Measurements from ENCODE around the gene COL5A3. TPM values are rescaled to one million over a fixed set of nuclear protein-coding genes. Genes with fewer than 3 reads are reported as not detected.

Gene COL5A3
- total RNA-seq, 1 donor from 2014 or later, result not detected

- POLR2A ChIA-PET, result no interaction called here
- Mint-ChIP-seq H3K4me1 (no peaks in the 10 kb centered on the region), H3K27ac (no peak overlapping the region), H3K36me3 (ENCODE audit: low read depth) (no peaks in the 10 kb centered on the region), H3K9me3 (peaks cover 2% of the 10 kb centered on the region), H3K27me3 (peaks cover 53% of the 10 kb centered on the region), H3K4me3 (no peak overlapping the region)
- ATAC-seq (ENCODE audit: low read depth), result no peak
- CTCF ChIA-PET, result no interaction called here
- TF ChIP-seq CTCF (IDR thresholded peaks at IDR 0.05), result no peak
- intact Hi-C loops (cut with micrococcal nuclease), result no loop called here
- DNase-seq, result no peak
Measured at GRCh38 chr19:10004617-10005016, 5.7 kb downstream of the COL5A3 start.

GRCh38 chr19:10003271-10003670, 7.0 kb downstream of the COL5A3 start:
- Mint-ChIP-seq H3K4me3 (no peak overlapping the region), H3K36me3 (ENCODE audit: low read depth) (no peaks in the 10 kb centered on the region), H3K27ac (no peak overlapping the region), H3K27me3 (peaks cover 46% of the 10 kb centered on the region), H3K9me3 (peaks cover 2% of the 10 kb centered on the region), H3K4me1 (no peaks in the 10 kb centered on the region)
- ATAC-seq (ENCODE audit: low read depth) (no peak), DNase-seq (no peak)
- ChIA-PET CTCF (no interaction called here), POLR2A (no interaction called here)
- TF ChIP-seq CTCF (IDR thresholded peaks at IDR 0.05), result no peak
- intact Hi-C loops (cut with micrococcal nuclease), result no loop called here

- no peak overlapping the region for H3K27ac Mint-ChIP-seq
- H3K9me3 Mint-ChIP-seq, result peaks cover 2% of the 10 kb centered on the region
- peaks cover 44% of the 10 kb centered on the region for H3K27me3 Mint-ChIP-seq
- H3K4me1 Mint-ChIP-seq, result no peaks in the 10 kb centered on the region
- CTCF ChIA-PET, result no interaction called here
- intact Hi-C loops (cut with micrococcal nuclease), result no loop called here
- no peak for TF ChIP-seq CTCF (IDR thresholded peaks at IDR 0.05)
- POLR2A ChIA-PET, result no interaction called here
- no peak for ATAC-seq (ENCODE audit: low read depth)
- DNase-seq, result no peak
- no peak overlapping the region for H3K4me3 Mint-ChIP-seq
- no peaks in the 10 kb centered on the region for H3K36me3 Mint-ChIP-seq (ENCODE audit: low read depth)
Measured at GRCh38 chr19:10001899-10002298, 8.4 kb downstream of the COL5A3 start.

- DNase-seq (peak; percentile 24), ATAC-seq (ENCODE audit: low read depth) (no peak)
- ChIA-PET CTCF (interaction anchor here (0.6 to 1.8 kb wide), 3 partner anchors 10 to 69 kb away, joined by 3 to 5 read pairs (median 3); no protein-coding TSS in a partner anchor), POLR2A (interaction anchor here (0.6 to 0.7 kb wide), 2 partner anchors 13 to 250 kb away, joined by 8 to 12 read pairs; no protein-coding TSS in a partner anchor)
- H3K4me3 Mint-ChIP-seq, result no peak overlapping the region
- H3K27me3 Mint-ChIP-seq, result peaks cover 35% of the 10 kb centered on the region
- peaks cover 2% of the 10 kb centered on the region for H3K9me3 Mint-ChIP-seq
- H3K36me3 Mint-ChIP-seq (ENCODE audit: low read depth), result no peaks in the 10 kb centered on the region
- intact Hi-C loops (cut with micrococcal nuclease), result no loop called here
- no peak overlapping the region for H3K27ac Mint-ChIP-seq
- no peaks in the 10 kb centered on the region for H3K4me1 Mint-ChIP-seq
- TF ChIP-seq CTCF (IDR thresholded peaks at IDR 0.05), result no peak
Measured at GRCh38 chr19:10000171-10000826, 10.0 kb downstream of the COL5A3 start.

- intact Hi-C loops (cut with micrococcal nuclease), result no loop called here
- no peak overlapping the region for H3K4me3 Mint-ChIP-seq
- H3K36me3 Mint-ChIP-seq (ENCODE audit: low read depth), result no peaks in the 10 kb centered on the region
- DNase-seq (no peak), ATAC-seq (ENCODE audit: low read depth) (no peak)
- POLR2A ChIA-PET, result no interaction called here
- TF ChIP-seq CTCF (IDR thresholded peaks at IDR 0.05), result no peak
- no peaks in the 10 kb centered on the region for H3K9me3 Mint-ChIP-seq
- CTCF ChIA-PET, result no interaction called here
- H3K27me3 Mint-ChIP-seq, result peaks cover 20% of the 10 kb centered on the region
- no peak overlapping the region for H3K27ac Mint-ChIP-seq
- peaks cover 6% of the 10 kb centered on the region for H3K4me1 Mint-ChIP-seq
Measured at GRCh38 chr19:9996541-9996940, 13.8 kb downstream of the COL5A3 start.
